HG02763 (cell line): Measurements from ENCODE around the gene FAM90A26.
"Not testable (repeated sequence)": the region's sequence is repeated elsewhere in the genome, so short reads cannot be mapped to it uniquely, and the experiment has no call there.

Experiments used
- ATAC-seq: cut with Tn5 transposase; IDR thresholded peaks from one replicate; pipeline ENCODE4 v1.9.1; 2021; ENCODE audit warnings: mild to moderate bottlenecking, moderate library complexity; ENCODE audit not compliant: unreplicated experiment

Gene FAM90A26

GRCh38 chr4:9169791-9170459 is at the start of gene FAM90A26:
Gene FAM90A26, plus strand, starts transcription at chr4:9170409. Its CDS starts 2,764 bp downstream, at chr4:9173173.
- ATAC-seq: not testable (repeated sequence)

- not testable (repeated sequence) for ATAC-seq
These were observed 47.5 kb upstream of the FAM90A26 start for GRCh38 chr4:9122711-9123110.

GRCh38 chr4:9123572-9124007 is 46.6 kb upstream of the FAM90A26 start:
- ATAC-seq: not testable (repeated sequence)

GRCh38 chr4:9125601-9126161 is 44.5 kb upstream of the FAM90A26 start:
- ATAC-seq: not testable (repeated sequence)

GRCh38 chr4:9131420-9131819 is 38.8 kb upstream of the FAM90A26 start:
- not testable (repeated sequence) for ATAC-seq

- ATAC-seq: not testable (repeated sequence)
These were observed 37.4 kb upstream of the FAM90A26 start for GRCh38 chr4:9132849-9133248.

- not testable (repeated sequence) for ATAC-seq
These were observed 36.2 kb upstream of the FAM90A26 start for GRCh38 chr4:9134011-9134410.

GRCh38 chr4:9134556-9134955 is 35.7 kb upstream of the FAM90A26 start:
- ATAC-seq: not testable (repeated sequence)

- ATAC-seq: not testable (repeated sequence)
These were observed 29.2 kb upstream of the FAM90A26 start for GRCh38 chr4:9141050-9141449.

- not testable (repeated sequence) for ATAC-seq
These were observed 27.4 kb upstream of the FAM90A26 start for GRCh38 chr4:9142786-9143185.

GRCh38 chr4:9143421-9144080 is 26.7 kb upstream of the FAM90A26 start:
- ATAC-seq: no peak

GRCh38 chr4:9146967-9147366 is 23.2 kb upstream of the FAM90A26 start:
- ATAC-seq: no peak

GRCh38 chr4:9147368-9147767 is 22.8 kb upstream of the FAM90A26 start:
- not testable (repeated sequence) for ATAC-seq

- not testable (repeated sequence) for ATAC-seq
These were observed 21.4 kb upstream of the FAM90A26 start for GRCh38 chr4:9148611-9149409.

GRCh38 chr4:9151809-9152179 is 18.4 kb upstream of the FAM90A26 start:
- ATAC-seq: not testable (repeated sequence)

- ATAC-seq: peak; percentile 54
These were observed 17.8 kb upstream of the FAM90A26 start for GRCh38 chr4:9152180-9153007.

GRCh38 chr4:9153008-9153570 is 17.1 kb upstream of the FAM90A26 start:
- ATAC-seq: peak; percentile 77

GRCh38 chr4:9153571-9154157 is 16.5 kb upstream of the FAM90A26 start:
- ATAC-seq: not testable (repeated sequence)

- not testable (repeated sequence) for ATAC-seq
These were observed 14.9 kb upstream of the FAM90A26 start for GRCh38 chr4:9155101-9155886.
